K562 (cell line): ENCODE data around the gene ERBB4. TPM values are rescaled to one million over a fixed set of nuclear protein-coding genes. Genes with fewer than 3 reads are reported as not detected.

Source experiments
- ATAC-seq: fragments of 200-7000 bp; cut with Tn5 transposase; 3 replicates; pipeline ENCODE4 v1.9.1; 2020; ENCODE audit warnings: moderate library complexity
- BruUV-seq: library from RNA; stranded (reverse); fragments of 400-500 nt; replicated peaks from 2 replicates; lab custom pipeline; 2021; lab: Mats Ljungman, UMichigan
- CTCF ChIA-PET: fragments of 300-600 bp; formaldehyde crosslinking; extraction: SDS; loops from one replicate; lab custom pipeline; 2021; ENCODE audit warnings: low intra/inter-chr PET ratio; lab: Yijun Ruan, JAX
- POLR2A ChIA-PET: fragments of 300-600, 350-650 bp; sonication (Branson Sonifier 250); formaldehyde crosslinking; extraction: SDS; loops from one replicate; lab custom pipeline; 2021; ENCODE audit warnings: antibody characterized with exemption, inconsistent platforms; lab: Yijun Ruan, JAX
- DNase-seq, 4 experiments: peaks; one replicate each; pipeline versions ENCODE4 v3.0.0 to v3.0.0-alpha.2; 2011 to 2018; ENCODE audit warnings: low spot score in 3 of 4, mixed read lengths in 3 of 4; ENCODE audit errors: extremely low read depth in 1 of 4
- FAIRE-seq: peaks from 2 replicates; lab custom pipeline; 2011; peaks lifted over from hg19 to GRCh38; lab: Jason Lieb, UNC
- H2AFZ ChIP-seq: 2 replicates; pipeline ENCODE4 v1.6.0; 2011; ENCODE audit warnings: low read depth, low read length, control low read depth, inconsistent platforms
- H3K27ac ChIP-seq: fragments of 200-600 bp; 3 replicates; pipeline ENCODE4 v1.8.0; 2011; ENCODE audit warnings: low read depth, mild to moderate bottlenecking, control low read depth, inconsistent platforms, low read length, moderate library complexity, mixed read lengths; ENCODE audit errors: extremely low read depth
- H3K27me3 ChIP-seq, 2 experiments: fragments of 300-600 bp in 1 of 2; 2 replicates in 1 of 2; 3 replicates in 1 of 2; pipeline versions ENCODE4 v1.6.0 to v1.8.0; 2011; ENCODE audit warnings: inconsistent platforms in 2 of 2, low read length in 2 of 2, mild to moderate bottlenecking in 1 of 2, mixed read lengths in 1 of 2, moderate library complexity in 1 of 2; ENCODE audit not compliant: control insufficient read depth in 2 of 2, insufficient read depth in 2 of 2
- H3K36me3 ChIP-seq: fragments of 300-600 bp; 3 replicates; pipeline ENCODE4 v1.8.0; 2011; ENCODE audit warnings: mild to moderate bottlenecking, low read length, inconsistent platforms; ENCODE audit not compliant: control insufficient read depth, insufficient read depth
- H3K4me1 ChIP-seq, 2 experiments: fragments of 200-600 bp in 1 of 2; replicated peaks in 1 of 2; 2 replicates in 1 of 2; 3 replicates in 1 of 2; pipeline versions ENCODE4 v1.5.1 to v1.8.0; 2011; ENCODE audit warnings: inconsistent platforms in 2 of 2, low read length in 2 of 2, mild to moderate bottlenecking in 1 of 2, mixed read lengths in 1 of 2, moderate library complexity in 1 of 2; ENCODE audit not compliant: control insufficient read depth in 2 of 2, insufficient read depth in 2 of 2
- H3K4me2 ChIP-seq: 2 replicates; pipeline ENCODE4 v1.6.1; 2011; ENCODE audit warnings: low read length, control low read depth, inconsistent platforms, mixed read lengths; ENCODE audit not compliant: insufficient read depth
- H3K4me3 ChIP-seq: fragments of 200-600 bp; sonication (generic), shearing (Covaris generic); 2 replicates; pipeline ENCODE4 v1.5.1; 2016; ENCODE audit warnings: control low read depth, inconsistent platforms
- H3K79me2 ChIP-seq: fragments of 200-600 bp; 3 replicates; pipeline ENCODE4 v1.8.0; 2011; ENCODE audit warnings: low read length, inconsistent platforms; ENCODE audit not compliant: control insufficient read depth, insufficient read depth
- H3K9ac ChIP-seq, 2 experiments: 2 replicates each; pipeline versions ENCODE4 v1.6.0 to v1.6.1; 2011; ENCODE audit warnings: low read depth in 2 of 2, low read length in 2 of 2, control low read depth in 1 of 2, inconsistent platforms in 1 of 2, mild to moderate bottlenecking in 1 of 2, mixed read lengths in 1 of 2; ENCODE audit not compliant: insufficient read depth in 1 of 2
- H3K9me1 ChIP-seq: one replicate; pipeline ENCODE4 v1.6.0; 2011; ENCODE audit warnings: inconsistent platforms, mild to moderate bottlenecking, low read length, moderate library complexity; ENCODE audit not compliant: control insufficient read depth, insufficient read depth
- H3K9me3 ChIP-seq: replicated peaks from 2 replicates; pipeline ENCODE4 v1.5.1; 2011; ENCODE audit warnings: low read depth, low read length, inconsistent platforms; ENCODE audit not compliant: control insufficient read depth, insufficient read depth
- H4K20me1 ChIP-seq: replicated peaks from 2 replicates; pipeline ENCODE4 v1.6.1; 2011; ENCODE audit warnings: low read length, inconsistent platforms, mixed read lengths; ENCODE audit not compliant: control insufficient read depth, insufficient read depth
- BMI1 ChIP-seq: fragments of 150-350 bp; IDR thresholded peaks from 2 replicates; pipeline ENCODE4 v1.6.1; 2014; ENCODE audit warnings: low read length
- CREB3 ChIP-seq: fragments of 450-650 bp; conservative IDR thresholded peaks from 2 replicates; pipeline ENCODE4 v1.6.1; 2016; ENCODE audit warnings: missing genetic modification characterization, low read depth, mild to moderate bottlenecking, missing compliant biosample characterization, moderate library complexity
- CTBP1 ChIP-seq: fragments of 450-650 bp; IDR thresholded peaks from 2 replicates; pipeline ENCODE4 v1.6.1; 2016; ENCODE audit warnings: borderline replicate concordance
- E2F6 ChIP-seq, 2 experiments: IDR thresholded peaks; 2 replicates each; pipeline ENCODE4 v1.6.1; 2011; ENCODE audit warnings: borderline replicate concordance in 1 of 2, control low read depth in 1 of 2, low read depth in 1 of 2, low read length in 1 of 2, mild to moderate bottlenecking in 1 of 2, mixed read lengths in 1 of 2, moderate library complexity in 1 of 2; ENCODE audit not compliant: insufficient read depth in 1 of 2, insufficient read length in 1 of 2, poor library complexity in 1 of 2, severe bottlenecking in 1 of 2; ENCODE audit errors: extremely low read depth in 1 of 2
- HNRNPUL1 ChIP-seq: fragments of 200-400 bp; formaldehyde crosslinking; IDR thresholded peaks from 2 replicates; pipeline ENCODE4 v1.6.1; 2017; ENCODE audit warnings: low read length
- NBN ChIP-seq: fragments of 450-650 bp; IDR thresholded peaks from 2 replicates; pipeline ENCODE4 v1.6.1; 2016; ENCODE audit warnings: low read depth, mild to moderate bottlenecking
- NCOA2 ChIP-seq, 2 experiments: fragments of 450-650 bp; IDR thresholded peaks; 2 replicates each; pipeline ENCODE4 v1.6.1; 2018; ENCODE audit warnings: mild to moderate bottlenecking in 2 of 2, moderate library complexity in 1 of 2; ENCODE audit not compliant: partially characterized antibody in 2 of 2
- NCOA6 ChIP-seq: fragments of 450-650 bp; IDR thresholded peaks from 2 replicates; pipeline ENCODE4 v1.6.1; 2017; ENCODE audit warnings: mild to moderate bottlenecking
- NONO ChIP-seq, 2 experiments: fragments of 200-400 bp in 1 of 2; fragments of 450-650 bp in 1 of 2; formaldehyde crosslinking in 1 of 2; IDR thresholded peaks; 2 replicates each; pipeline ENCODE4 v1.6.1; 2017; ENCODE audit warnings: low read depth in 2 of 2, mild to moderate bottlenecking in 2 of 2, moderate library complexity in 2 of 2, low read length in 1 of 2
- POLR3A ChIP-seq: IDR thresholded peaks from 2 replicates; pipeline ENCODE4 v1.6.1; 2011; ENCODE audit warnings: borderline replicate concordance, mild to moderate bottlenecking, moderate library complexity; ENCODE audit not compliant: insufficient read length, insufficient read depth; ENCODE audit errors: extremely low read depth
- PURB ChIP-seq: sonication (generic); formaldehyde crosslinking; IDR thresholded peaks from 2 replicates; pipeline ENCODE4 v1.9.0; 2021; ENCODE audit warnings: low read depth, mild to moderate bottlenecking, missing genetic modification reagents
- TAL1 ChIP-seq: fragments of 450-650 bp; IDR thresholded peaks from 2 replicates; pipeline ENCODE4 v1.6.1; 2016; ENCODE audit warnings: mild to moderate bottlenecking
- ZNF263 ChIP-seq: sonication (generic); formaldehyde crosslinking; IDR thresholded peaks from 2 replicates; pipeline ENCODE4 v1.8.0; 2022; ENCODE audit warnings: mild to moderate bottlenecking, missing genetic modification reagents, borderline replicate concordance
- ZNF354B ChIP-seq: fragments of 250-450 bp; sonication (Bioruptor Pico); IDR thresholded peaks from 2 replicates; pipeline ENCODE4 v1.4.0; 2020
- ZNF77 ChIP-seq: fragments of 250-450 bp; sonication (Bioruptor Pico); IDR thresholded peaks from 2 replicates; pipeline ENCODE4 v1.5.0; 2020
- WGBS: fragments of 100-300 bp; shearing (Covaris generic); methylation state at CpG from one replicate; pipeline ENCODE4 v1.1.6; 2016; ENCODE audit warnings: low coverage, mixed read lengths; ENCODE audit not compliant: insufficient coverage; ENCODE audit errors: missing lambda C conversion rate; 5-methylcytosine and 5-hydroxymethylcytosine counted together
- in situ Hi-C: fragments of 300-500 bp; cut with MboI; formaldehyde crosslinking; loops from 4 replicates; pipeline ENCODE4 v1.15.0; 2018; ENCODE audit warnings: inconsistent platforms, mixed read lengths
- intact Hi-C: fragments of 100-400 bp; cut with micrococcal nuclease; formaldehyde crosslinking; loops from 2 replicates; pipeline ENCODE4 v1.14.2; 2022
- polyA plus RNA-seq, 8 experiments: library from polyadenylated mRNA; depleted of rRNA in 4 of 8; stranded (reverse) in 5 of 8; unstranded in 3 of 8; fragments of >200 nt; fragmentation: Nextera tagmentation in 2 of 8; fragmentation: Illumina TruSeq in 1 of 8; extraction: Ambion mirVana in 2 of 8; extraction: Trizol in 1 of 8; gene quantifications; 2 replicates each; pipeline versions ENCODE4 v1.2.1 to v1.2.3, GENCODE V29; 2011 to 2014; ENCODE audit warnings: inconsistent platforms in 1 of 8, missing spikeins in 1 of 8
- total RNA-seq, 7 experiments: library from RNA; depleted of rRNA in 6 of 7; stranded (reverse); fragments of >200 nt in 6 of 7; fragmentation: Illumina TruSeq in 2 of 7; extraction: Trizol in 2 of 7; gene quantifications; 2 replicates each; pipeline versions ENCODE4 v1.2.1 to v1.2.3, GENCODE V29; 2011 to 2021; ENCODE audit warnings: low replicate concordance in 1 of 7

Gene ERBB4
- total and polyA plus RNA-seq, 9 of the 15 experiments (the other 6 are each of a cell fraction or from before 2014, with no cell fraction given): not detected

DNA sequence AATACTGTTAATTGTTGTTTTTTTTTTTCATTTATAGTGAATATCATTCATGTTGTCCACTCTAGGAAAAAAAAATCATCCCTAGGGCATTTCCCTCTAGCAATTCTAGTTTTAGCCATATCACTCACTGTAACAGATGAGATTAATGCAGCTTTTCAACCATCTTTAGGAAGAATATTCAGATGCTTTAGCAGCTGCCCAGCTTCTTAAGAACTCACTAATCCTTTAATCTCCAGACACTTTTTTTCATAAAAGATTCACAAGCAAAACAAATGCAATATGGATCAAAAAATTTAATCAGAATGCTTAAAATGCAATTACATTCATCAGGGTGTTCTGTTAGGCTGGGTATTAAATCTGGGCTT lies 692.6 kb downstream of the ERBB4 start:
- Histone ChIP-seq H3K4me1 (no peaks in the 10 kb centered on the region), H2AFZ (no peak overlapping the region), H3K4me3 (no peak overlapping the region), H4K20me1 (no peaks in the 10 kb centered on the region), H3K9ac (no peak overlapping the region), H3K27me3 (no peaks in the 10 kb centered on the region)
- intact Hi-C loops: no loop called here
- BruUV-seq: no TSS peak
- ChIA-PET CTCF (no interaction called here), POLR2A (no interaction called here)
- no peak for TF ChIP-seq HNRNPUL1
- TF ChIP-seq NBN: no peak
- TF ChIP-seq ZNF77 (CRISPR knock-in tag): no peak
- TF ChIP-seq NCOA2 (IDR thresholded peaks at IDR 0.05; ENCODE audit: partially characterized antibody in 2 of 2): no peak
- TF ChIP-seq NCOA6: no peak
- TF ChIP-seq, all 486 proteins: peak for 0
- in situ Hi-C loops: no loop called here
- H3K9me3 ChIP-seq: no peaks in the 10 kb centered on the region
- H3K79me2 ChIP-seq: no peaks in the 10 kb centered on the region
- FAIRE-seq (no peak), ATAC-seq (no peak), DNase-seq (no peak)
- no peaks in the 10 kb centered on the region for H3K9me1 ChIP-seq
- no peak overlapping the region for H3K4me2 ChIP-seq
- H3K27ac ChIP-seq: no peak overlapping the region
- no peaks in the 10 kb centered on the region for H3K36me3 ChIP-seq

GRCh38 chr2:211845338-211846035 lies 693.1 kb downstream of the ERBB4 start:
- FAIRE-seq (no peak), ATAC-seq (no peak), DNase-seq (no peak)
- Histone ChIP-seq H3K4me2 (no peak overlapping the region), H3K27ac (no peak overlapping the region), H3K9ac (no peak overlapping the region), H3K27me3 (no peaks in the 10 kb centered on the region), H3K4me3 (no peak overlapping the region), H3K9me1 (no peaks in the 10 kb centered on the region), H3K79me2 (no peaks in the 10 kb centered on the region), H2AFZ (no peak overlapping the region), H3K9me3 (no peaks in the 10 kb centered on the region), H4K20me1 (no peaks in the 10 kb centered on the region), H3K4me1 (no peaks in the 10 kb centered on the region), H3K36me3 (no peaks in the 10 kb centered on the region)
- WGBS: 0% methylated on average over 3 of the region's 3 CpGs
- in situ Hi-C loops: no loop called here
- no TSS peak for BruUV-seq
- ChIA-PET POLR2A (no interaction called here), CTCF (no interaction called here)
- intact Hi-C loops: no loop called here
- TF ChIP-seq E2F6 (IDR thresholded peaks at IDR 0.05; ENCODE audit: borderline replicate concordance in 1 of 2, extremely low read depth in 1 of 2, insufficient read depth in 1 of 2, insufficient read length in 1 of 2, low read depth in 1 of 2, low read length in 1 of 2, poor library complexity in 1 of 2, severe bottlenecking in 1 of 2) (no peak), ZNF263 (CRISPR knock-in tag) (no peak), CREB3 (tag) (no peak), NONO (IDR thresholded peaks at IDR 0.05; ENCODE audit: low read depth in 2 of 2, low read length in 1 of 2) (no peak), CTBP1 (no peak), BMI1 (no peak), POLR3A (no peak), TAL1 (no peak), ZNF354B (no peak), PURB (CRISPR knock-in tag) (no peak)
